ENCODE results near the gene COX19.

DNA sequence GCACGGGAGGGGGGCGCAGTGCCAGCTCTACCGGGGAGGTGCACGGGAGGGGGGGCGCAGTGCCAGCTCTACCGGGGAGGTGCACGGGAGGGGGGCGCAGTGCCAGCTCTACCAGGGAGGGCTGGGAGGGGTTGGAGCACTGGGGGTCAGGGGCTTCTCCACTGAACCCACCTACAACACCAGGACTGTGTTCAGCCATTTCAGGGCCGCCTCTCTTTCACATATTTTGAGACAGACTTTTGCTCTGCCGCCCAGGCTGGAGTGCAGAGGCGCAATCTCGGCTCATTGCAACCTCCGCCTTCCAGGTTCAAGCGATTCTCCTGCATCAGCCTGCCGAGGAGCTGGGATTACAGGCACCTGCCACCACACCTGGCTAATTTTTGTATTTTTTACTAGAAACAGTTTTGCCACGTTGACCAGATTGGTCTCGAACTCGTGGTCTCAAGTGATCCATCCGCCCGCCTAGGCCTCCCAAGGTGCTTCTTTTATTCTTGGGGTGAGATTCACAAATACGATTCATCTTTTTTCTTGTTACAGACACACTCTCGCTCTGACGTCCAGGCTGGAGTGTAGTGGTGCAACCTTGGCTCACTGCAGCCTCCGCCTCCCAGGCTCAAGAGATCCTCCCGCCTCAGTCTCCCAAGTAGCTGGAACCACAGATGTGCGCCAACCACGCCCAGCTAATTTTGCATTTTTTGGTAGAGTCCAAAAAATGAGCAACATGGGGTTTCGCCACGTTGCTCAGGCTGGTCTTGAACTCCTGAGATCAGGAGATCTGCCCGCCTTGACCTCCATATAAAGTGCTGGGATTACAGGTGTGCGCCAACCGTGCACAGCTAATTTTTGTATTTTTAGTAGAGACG, 57.9 kb downstream of the COX19 start:
- TF ChIP-seq CTCF (conservative IDR thresholded peaks at IDR 0.05) (no peak), EZH2 (IDR thresholded peaks at IDR 0.05; ENCODE audit: low read depth) (no peak)
